ENCODE data around the gene BPIFA2.

The BPIFA2 gene

DNA sequence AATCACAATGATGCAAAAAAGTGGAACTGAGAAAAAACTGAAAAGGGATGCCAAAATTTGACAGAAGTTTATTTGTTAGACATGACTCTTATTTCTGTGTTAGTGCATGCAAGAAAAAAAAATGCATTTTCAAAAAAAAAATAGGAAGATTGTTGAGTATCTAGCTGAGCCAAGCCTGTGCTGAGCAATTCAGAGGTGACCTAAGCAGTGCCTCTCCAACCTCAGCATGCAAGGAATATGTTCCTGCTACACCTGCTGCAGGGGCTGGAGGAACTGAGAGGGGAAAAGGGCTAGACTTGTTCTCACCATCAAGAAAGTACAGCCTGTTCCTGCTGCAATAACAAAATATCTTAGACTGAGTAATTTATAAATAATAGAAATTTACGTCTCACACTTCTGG is 24.0 kb downstream of the BPIFA2 start:
- Histone ChIP-seq H3K27ac (ENCODE audit: low read depth, low read length) (no peak overlapping the region), H3K4me3 (ENCODE audit: low read length) (no peak overlapping the region)

DNA sequence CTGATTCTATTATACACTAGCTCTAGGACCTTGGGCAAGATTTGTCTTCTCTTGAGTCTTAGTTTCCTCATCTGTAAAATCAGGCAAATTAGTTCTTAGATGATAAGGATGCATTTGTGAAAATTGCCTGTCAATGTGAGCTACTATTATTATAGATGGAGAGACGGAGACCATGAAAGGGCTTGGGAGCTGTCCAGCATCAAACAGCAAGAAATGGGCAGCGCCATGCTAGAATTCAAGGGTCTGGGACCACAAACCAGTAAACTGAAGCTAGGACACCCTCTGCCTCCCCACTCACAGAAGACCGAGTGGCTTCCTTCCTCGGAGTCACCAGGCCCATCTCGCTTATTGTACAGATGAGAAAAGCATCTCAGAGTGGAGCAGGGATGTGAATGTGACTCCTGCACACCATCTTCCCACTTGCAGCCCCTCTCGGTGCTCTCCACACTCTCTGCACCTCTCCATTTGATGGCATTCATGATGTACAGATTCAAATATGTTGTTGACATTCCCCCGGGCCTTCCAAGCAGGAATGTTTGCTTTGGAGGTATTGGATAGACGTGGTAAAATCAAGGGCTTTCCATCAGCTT is 25.0 kb downstream of the BPIFA2 start:
- Histone ChIP-seq H3K9me3 (ENCODE audit: control insufficient read depth, insufficient read depth, low read length) (no peaks in the 10 kb centered on the region), H4K20me1 (ENCODE audit: control insufficient read depth, insufficient read depth, low read depth, low read length) (no peaks in the 10 kb centered on the region), H3K9me2 (replicated peaks; ENCODE audit: control insufficient read depth, low read length) (no peaks in the 10 kb centered on the region), H3K4me3 (ENCODE audit: low read length) (no peak overlapping the region), H3K27me3 (ENCODE audit: control insufficient read depth, low read length) (0 out of 2 replicates have a peak, but pooled peaks cover 4% of the 10 kb centered on the region), H3K79me2 (ENCODE audit: control insufficient read depth, low read length) (no peaks in the 10 kb centered on the region), H3F3A (ENCODE audit: control insufficient read depth, insufficient read depth) (no peaks in the 10 kb centered on the region), H3K36me3 (ENCODE audit: control insufficient read depth, low read length) (no peaks in the 10 kb centered on the region), H3K4me2 (ENCODE audit: low read length) (no peak overlapping the region), H3K4me1 (ENCODE audit: control insufficient read depth, low read length) (no peaks in the 10 kb centered on the region), H3K27ac (ENCODE audit: low read depth, low read length) (no peak overlapping the region)
- no peak for TF ChIP-seq EZH2phosphoT487 (IDR thresholded peaks at IDR 0.05; ENCODE audit: borderline replicate concordance, low read length)
- TF ChIP-seq, protein P1, sequence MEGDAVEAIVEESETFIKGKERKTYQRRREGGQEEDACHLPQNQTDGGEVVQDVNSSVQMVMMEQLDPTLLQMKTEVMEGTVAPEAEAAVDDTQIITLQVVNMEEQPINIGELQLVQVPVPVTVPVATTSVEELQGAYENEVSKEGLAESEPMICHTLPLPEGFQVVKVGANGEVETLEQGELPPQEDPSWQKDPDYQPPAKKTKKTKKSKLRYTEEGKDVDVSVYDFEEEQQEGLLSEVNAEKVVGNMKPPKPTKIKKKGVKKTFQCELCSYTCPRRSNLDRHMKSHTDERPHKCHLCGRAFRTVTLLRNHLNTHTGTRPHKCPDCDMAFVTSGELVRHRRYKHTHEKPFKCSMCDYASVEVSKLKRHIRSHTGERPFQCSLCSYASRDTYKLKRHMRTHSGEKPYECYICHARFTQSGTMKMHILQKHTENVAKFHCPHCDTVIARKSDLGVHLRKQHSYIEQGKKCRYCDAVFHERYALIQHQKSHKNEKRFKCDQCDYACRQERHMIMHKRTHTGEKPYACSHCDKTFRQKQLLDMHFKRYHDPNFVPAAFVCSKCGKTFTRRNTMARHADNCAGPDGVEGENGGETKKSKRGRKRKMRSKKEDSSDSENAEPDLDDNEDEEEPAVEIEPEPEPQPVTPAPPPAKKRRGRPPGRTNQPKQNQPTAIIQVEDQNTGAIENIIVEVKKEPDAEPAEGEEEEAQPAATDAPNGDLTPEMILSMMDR (IDR thresholded peaks at IDR 0.05; ENCODE audit: low read depth, low read length, poor library complexity, severe bottlenecking), result no peak

More for the DNA sequence above, 24.0 kb downstream of the BPIFA2 start:
- TF ChIP-seq EZH2phosphoT487 (IDR thresholded peaks at IDR 0.05; ENCODE audit: borderline replicate concordance, low read length), result no peak
- TF ChIP-seq, protein P1 (IDR thresholded peaks at IDR 0.05; ENCODE audit: low read depth, low read length, poor library complexity, severe bottlenecking), result no peak
- no peaks in the 10 kb centered on the region for H3K4me1 ChIP-seq (ENCODE audit: control insufficient read depth, low read length)
- no peaks in the 10 kb centered on the region for H3K9me2 ChIP-seq (replicated peaks; ENCODE audit: control insufficient read depth, low read length)
- H3F3A ChIP-seq (ENCODE audit: control insufficient read depth, insufficient read depth), result no peaks in the 10 kb centered on the region
- H4K20me1 ChIP-seq (ENCODE audit: control insufficient read depth, insufficient read depth, low read depth, low read length), result no peaks in the 10 kb centered on the region
- H3K79me2 ChIP-seq (ENCODE audit: control insufficient read depth, low read length), result no peaks in the 10 kb centered on the region
- no peaks in the 10 kb centered on the region for H3K36me3 ChIP-seq (ENCODE audit: control insufficient read depth, low read length)
- no peaks in the 10 kb centered on the region for H3K9me3 ChIP-seq (ENCODE audit: control insufficient read depth, insufficient read depth, low read length)
- no peak overlapping the region for H3K4me2 ChIP-seq (ENCODE audit: low read length)
- 0 out of 2 replicates have a peak, but pooled peaks cover 4% of the 10 kb centered on the region for H3K27me3 ChIP-seq (ENCODE audit: control insufficient read depth, low read length)

DNA sequence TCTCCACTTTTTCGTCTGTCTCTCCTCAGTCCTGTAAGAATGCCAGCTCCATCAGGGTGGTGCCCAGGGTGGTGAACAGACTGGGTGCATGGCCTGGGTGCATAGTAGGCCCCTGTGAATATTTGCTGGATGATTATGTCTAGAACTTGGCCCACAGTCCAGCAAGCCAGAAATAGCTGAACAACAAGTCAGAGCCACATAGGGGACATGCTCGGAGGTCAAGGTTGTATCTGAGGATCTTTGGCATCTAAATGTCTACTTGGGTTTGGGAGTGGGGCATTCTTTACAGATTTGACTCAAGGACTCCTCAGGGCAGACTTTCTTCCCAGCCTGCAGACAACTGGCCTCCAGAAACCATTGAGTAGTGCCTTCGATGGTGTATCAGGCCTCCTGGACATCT is 31.1 kb downstream of the BPIFA2 start:
- TF ChIP-seq, protein P1 (IDR thresholded peaks at IDR 0.05; ENCODE audit: low read depth, low read length, poor library complexity, severe bottlenecking), result no peak
- no peak for TF ChIP-seq EZH2phosphoT487 (IDR thresholded peaks at IDR 0.05; ENCODE audit: borderline replicate concordance, low read length)
- H3K9me2 ChIP-seq (replicated peaks; ENCODE audit: control insufficient read depth, low read length), result no peaks in the 10 kb centered on the region
- no peaks in the 10 kb centered on the region for H3K79me2 ChIP-seq (ENCODE audit: control insufficient read depth, low read length)
- no peak overlapping the region for H3K27ac ChIP-seq (ENCODE audit: low read depth, low read length)
- H4K20me1 ChIP-seq (ENCODE audit: control insufficient read depth, insufficient read depth, low read depth, low read length), result no peaks in the 10 kb centered on the region
- no peaks in the 10 kb centered on the region for H3K9me3 ChIP-seq (ENCODE audit: control insufficient read depth, insufficient read depth, low read length)
- H3K36me3 ChIP-seq (ENCODE audit: control insufficient read depth, low read length), result no peaks in the 10 kb centered on the region
- peaks cover 9% of the 10 kb centered on the region for H3K27me3 ChIP-seq (ENCODE audit: control insufficient read depth, low read length)
- H3K4me2 ChIP-seq (ENCODE audit: low read length), result no peak overlapping the region
- H3K4me3 ChIP-seq (ENCODE audit: low read length), result no peak overlapping the region
- H3K4me1 ChIP-seq (ENCODE audit: control insufficient read depth, low read length), result no peaks in the 10 kb centered on the region
- no peaks in the 10 kb centered on the region for H3F3A ChIP-seq (ENCODE audit: control insufficient read depth, insufficient read depth)
